ENCODE data around the gene TANGO2.

TANGO2 gene

GRCh38 chr22:20020533-20021195 is at the start of gene TANGO2:
TANGO2 (plus strand) TSS chr22:20021110; CDS start chr22:20036799, 15,689 bp downstream.
- peak; percentile 91 for DNase-seq

GRCh38 chr22:19971276-19972124 is 49.4 kb upstream of the TANGO2 start:
- DNase-seq: no peak

GRCh38 chr22:19972251-19972650 is 48.7 kb upstream of the TANGO2 start:
- no peak for DNase-seq

- DNase-seq: no peak
Observed at GRCh38 chr22:19972652-19973550, 48.0 kb upstream of the TANGO2 start.

- no peak for DNase-seq
Observed at GRCh38 chr22:19973551-19974267, 47.2 kb upstream of the TANGO2 start.

- peak; percentile 94 for DNase-seq
Observed at GRCh38 chr22:19974268-19974861, 46.5 kb upstream of the TANGO2 start.

- peak; percentile 75 for DNase-seq
Observed at GRCh38 chr22:19974935-19975706, 45.8 kb upstream of the TANGO2 start.

- no peak for DNase-seq
Observed at GRCh38 chr22:19975707-19976035, 45.2 kb upstream of the TANGO2 start.

- DNase-seq: no peak
Observed at GRCh38 chr22:19976671-19977070, 44.2 kb upstream of the TANGO2 start.

- no peak for DNase-seq
Observed at GRCh38 chr22:19977296-19978243, 43.3 kb upstream of the TANGO2 start.

GRCh38 chr22:19978748-19979147 is 42.2 kb upstream of the TANGO2 start:
- no peak for DNase-seq

GRCh38 chr22:19979712-19980493 is 41.0 kb upstream of the TANGO2 start:
- DNase-seq: no peak

GRCh38 chr22:19980766-19981165 is 40.1 kb upstream of the TANGO2 start:
- DNase-seq: no peak

- no peak for DNase-seq
Observed at GRCh38 chr22:19981171-19981960, 39.5 kb upstream of the TANGO2 start.

- DNase-seq: no peak
Observed at GRCh38 chr22:19981961-19982920, 38.7 kb upstream of the TANGO2 start.

GRCh38 chr22:19982991-19983578 is 37.8 kb upstream of the TANGO2 start:
- DNase-seq: no peak

GRCh38 chr22:19983741-19984140 is 37.2 kb upstream of the TANGO2 start:
- DNase-seq: no peak

All from NCI-H82 (cell line).